Gastroesophageal sphincter (tissue), 3 donors: Measurements from ENCODE around the gene CTIF.

Experiments used
- EP300 ChIP-seq: sonication (generic); formaldehyde crosslinking; IDR thresholded peaks from one replicate; pipeline ENCODE4 v1.6.1; 2017; ENCODE audit warnings: antibody characterized with exemption, mild to moderate bottlenecking
- POLR2A ChIP-seq, 2 donors: fragments of 450-650 bp; IDR thresholded peaks; one replicate each; pipeline ENCODE4 v1.6.1; 2017; ENCODE audit warnings: antibody characterized with exemption in 2 of 2, mild to moderate bottlenecking in 2 of 2, moderate library complexity in 1 of 2
- TF ChIP-seq, protein P1 (sequence below), 4 experiments: fragments of 200-600 bp in 2 of 4; fragments of 450-650 bp in 2 of 4; sonication (generic) in 1 of 4; IDR thresholded peaks; one replicate each; pipeline ENCODE4 v1.5.1; 2017 to 2019; ENCODE audit warnings: antibody characterized with exemption in 4 of 4, mild to moderate bottlenecking in 2 of 4, moderate library complexity in 2 of 4

GRCh38 chr18:48757906-48758305, 219.1 kb downstream of the CTIF start:
- TF ChIP-seq, protein P1, sequence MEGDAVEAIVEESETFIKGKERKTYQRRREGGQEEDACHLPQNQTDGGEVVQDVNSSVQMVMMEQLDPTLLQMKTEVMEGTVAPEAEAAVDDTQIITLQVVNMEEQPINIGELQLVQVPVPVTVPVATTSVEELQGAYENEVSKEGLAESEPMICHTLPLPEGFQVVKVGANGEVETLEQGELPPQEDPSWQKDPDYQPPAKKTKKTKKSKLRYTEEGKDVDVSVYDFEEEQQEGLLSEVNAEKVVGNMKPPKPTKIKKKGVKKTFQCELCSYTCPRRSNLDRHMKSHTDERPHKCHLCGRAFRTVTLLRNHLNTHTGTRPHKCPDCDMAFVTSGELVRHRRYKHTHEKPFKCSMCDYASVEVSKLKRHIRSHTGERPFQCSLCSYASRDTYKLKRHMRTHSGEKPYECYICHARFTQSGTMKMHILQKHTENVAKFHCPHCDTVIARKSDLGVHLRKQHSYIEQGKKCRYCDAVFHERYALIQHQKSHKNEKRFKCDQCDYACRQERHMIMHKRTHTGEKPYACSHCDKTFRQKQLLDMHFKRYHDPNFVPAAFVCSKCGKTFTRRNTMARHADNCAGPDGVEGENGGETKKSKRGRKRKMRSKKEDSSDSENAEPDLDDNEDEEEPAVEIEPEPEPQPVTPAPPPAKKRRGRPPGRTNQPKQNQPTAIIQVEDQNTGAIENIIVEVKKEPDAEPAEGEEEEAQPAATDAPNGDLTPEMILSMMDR (IDR thresholded peaks at IDR 0.05): no peak
- TF ChIP-seq POLR2A (IDR thresholded peaks at IDR 0.05) (no peak), EP300 (no peak)
